Endothelial cell of umbilical vein (primary cell): ENCODE data around the gene MICALL1. TPM values are rescaled to one million over a fixed set of nuclear protein-coding genes. Genes with fewer than 3 reads are reported as not detected.

Experiments
- BruUV-seq: library from RNA; stranded (reverse); fragments of 400-500 nt; replicated peaks from 2 replicates; lab custom pipeline; 2021; lab: Mats Ljungman, UMichigan
- CTCF ChIA-PET: fragments of 300-600, 350-600 bp; sonication (Branson Sonifier 250); formaldehyde crosslinking; loops from one replicate; lab custom pipeline; 2021; ENCODE audit warnings: antibody characterized with exemption, inconsistent platforms; lab: Charles Lee
- POLR2A ChIA-PET: fragments of 300-600, 350-600 bp; sonication (Branson Sonifier 250); formaldehyde crosslinking; loops from one replicate; lab custom pipeline; 2021; ENCODE audit warnings: antibody characterized with exemption, inconsistent platforms; lab: Charles Lee
- DNase-seq: peaks from one replicate; pipeline ENCODE4 v3.0.0-alpha.2; 2011; ENCODE audit warnings: low read depth, low spot score
- FAIRE-seq: peaks from 2 replicates; lab custom pipeline; 2011; peaks lifted over from hg19 to GRCh38; lab: Jason Lieb, UNC
- H2AFZ ChIP-seq: 2 replicates; pipeline ENCODE4 v1.6.0; 2012; ENCODE audit warnings: low read depth, low read length, control low read depth, inconsistent platforms
- H3K27ac ChIP-seq: 2 replicates; pipeline ENCODE4 v1.5.1; 2011; ENCODE audit warnings: low read depth, mild to moderate bottlenecking, control low read depth, low read length, moderate library complexity; ENCODE audit not compliant: insufficient read depth
- H3K27me3 ChIP-seq, 2 experiments: 2 replicates each; pipeline versions ENCODE4 v1.6.0 to v1.6.1; 2011; ENCODE audit warnings: low read length in 2 of 2, mixed read lengths in 1 of 2; ENCODE audit not compliant: control insufficient read depth in 2 of 2, insufficient read depth in 2 of 2
- H3K36me3 ChIP-seq, 2 experiments: 2 replicates in 1 of 2; 3 replicates in 1 of 2; pipeline ENCODE4 v1.5.1; 2011; ENCODE audit warnings: low read length in 2 of 2, mild to moderate bottlenecking in 1 of 2, moderate library complexity in 1 of 2; ENCODE audit not compliant: control insufficient read depth in 2 of 2, insufficient read depth in 2 of 2; ENCODE audit errors: extremely low read depth in 1 of 2
- H3K4me1 ChIP-seq: 3 replicates; pipeline ENCODE4 v1.5.1; 2011; ENCODE audit warnings: mild to moderate bottlenecking, low read length; ENCODE audit not compliant: control insufficient read depth, insufficient read depth; ENCODE audit errors: extremely low read depth
- H3K4me2 ChIP-seq: 2 replicates; pipeline ENCODE4 v1.6.1; 2011; ENCODE audit warnings: low read length, control low read depth, mixed read lengths; ENCODE audit not compliant: insufficient read depth
- H3K4me3 ChIP-seq, 3 experiments: fragments of 200-600 bp in 1 of 3; sonication (generic), shearing (Covaris generic) in 1 of 3; replicated peaks in 1 of 3; 2 replicates each; pipeline ENCODE4 v1.5.1; 2011 to 2016; ENCODE audit warnings: control low read depth in 3 of 3, low read length in 3 of 3, mild to moderate bottlenecking in 2 of 3, inconsistent platforms in 1 of 3, low read depth in 1 of 3, moderate library complexity in 1 of 3; ENCODE audit not compliant: insufficient read depth in 1 of 3
- H3K79me2 ChIP-seq: 2 replicates; pipeline ENCODE4 v1.6.0; 2012; ENCODE audit warnings: low read length, inconsistent platforms; ENCODE audit not compliant: control insufficient read depth, insufficient read depth
- H3K9ac ChIP-seq: replicated peaks from 2 replicates; pipeline ENCODE3; 2011; ENCODE audit warnings: low read length, control low read depth; ENCODE audit not compliant: insufficient read depth; ENCODE audit errors: extremely low read depth
- H3K9me1 ChIP-seq: replicated peaks from 3 replicates; pipeline ENCODE4 v1.6.0; 2011; ENCODE audit warnings: mild to moderate bottlenecking, low read length; ENCODE audit not compliant: control insufficient read depth, insufficient read depth; ENCODE audit errors: extremely low read depth
- H3K9me3 ChIP-seq: replicated peaks from 2 replicates; pipeline ENCODE4 v1.5.1; 2012; ENCODE audit warnings: low read length, inconsistent platforms; ENCODE audit not compliant: control insufficient read depth, insufficient read depth
- H4K20me1 ChIP-seq: replicated peaks from 2 replicates; pipeline ENCODE3; 2011; ENCODE audit warnings: mild to moderate bottlenecking, low read length; ENCODE audit not compliant: control insufficient read depth, insufficient read depth; ENCODE audit errors: extremely low read depth
- CTCF ChIP-seq, 2 donors: IDR thresholded peaks; 1 replicate in 1 of 2; 2 replicates in 1 of 2; pipeline ENCODE4 v1.5.1; 2011; ENCODE audit warnings: low read length in 2 of 2, mild to moderate bottlenecking in 2 of 2, moderate library complexity in 2 of 2, control low read depth in 1 of 2, inconsistent platforms in 1 of 2, low read depth in 1 of 2; ENCODE audit not compliant: insufficient read depth in 1 of 2; ENCODE audit errors: extremely low read depth in 1 of 2
- EZH2 ChIP-seq: IDR thresholded peaks from 2 replicates; pipeline ENCODE4 v1.6.1; 2012; ENCODE audit warnings: borderline replicate concordance, low read depth, mild to moderate bottlenecking, moderate library complexity, low read length, inconsistent platforms; ENCODE audit not compliant: severe bottlenecking
- FOS ChIP-seq: IDR thresholded peaks from 2 replicates; pipeline ENCODE4 v1.6.1; 2011; ENCODE audit warnings: mild to moderate bottlenecking, low read length, moderate library complexity, borderline replicate concordance; ENCODE audit not compliant: insufficient read depth
- GATA2 ChIP-seq: IDR thresholded peaks from 2 replicates; pipeline ENCODE4 v1.7.0; 2011; ENCODE audit warnings: low read depth, mild to moderate bottlenecking, moderate library complexity, mixed read lengths, low read length; ENCODE audit not compliant: insufficient read length, insufficient read depth
- JUN ChIP-seq: IDR thresholded peaks from 2 replicates; pipeline ENCODE4 v1.6.1; 2011; ENCODE audit warnings: borderline replicate concordance, low read depth; ENCODE audit not compliant: insufficient read length, insufficient read depth
- MAX ChIP-seq: IDR thresholded peaks from 2 replicates; pipeline ENCODE4 v1.6.1; 2011; ENCODE audit not compliant: insufficient read depth, insufficient read length
- MYC ChIP-seq: IDR thresholded peaks from one replicate; pipeline ENCODE4 v1.6.1; 2011; ENCODE audit warnings: mild to moderate bottlenecking, low read depth, low read length
- POLR2A ChIP-seq: IDR thresholded peaks from 2 replicates; pipeline ENCODE4 v1.6.1; 2012; ENCODE audit warnings: low read depth, mild to moderate bottlenecking, control low read depth, low read length
- POLR2AphosphoS5 ChIP-seq: IDR thresholded peaks from 2 replicates; pipeline ENCODE4 v1.6.1; 2012; ENCODE audit warnings: low read depth, mild to moderate bottlenecking, control low read depth, low read length, moderate library complexity; ENCODE audit not compliant: insufficient read depth
- dilution Hi-C: fragments of 300-500 bp; cut with MboI; formaldehyde crosslinking; loops from one replicate; pipeline ENCODE4 v1.15.0; 2019; ENCODE audit warnings: low sequenced_read_pairs; ENCODE audit not compliant: extremely low pct_ligation_motif_present
- intact Hi-C: fragments of 100-400 bp; cut with micrococcal nuclease; formaldehyde crosslinking; loops from one replicate; pipeline ENCODE4 v1.10.0; 2022
- polyA plus RNA-seq, 4 experiments: library from polyadenylated mRNA; depleted of rRNA in 3 of 4; stranded (reverse) in 3 of 4; unstranded in 1 of 4; fragments of >200 nt; gene quantifications; 2 replicates each; pipeline versions ENCODE4 v1.2.1 to v1.2.3, GENCODE V29; 2011 to 2012; ENCODE audit warnings: missing spikeins in 1 of 4
- total RNA-seq: library from RNA; stranded (reverse); gene quantifications from 2 replicates; pipeline ENCODE4 v1.2.3, GENCODE V29; 2021

The MICALL1 gene
- total and polyA plus RNA-seq, 2 donors (not counting 3 experiments of a cell fraction or from before 2014, with no cell fraction given), result 23.9 to 66.9 TPM

- POLR2A ChIA-PET, result no interaction called here
- dilution Hi-C loops, result no loop called here
These were observed 79.0 kb downstream of the MICALL1 start for GRCh38 chr22:37985050-37985585.

More at GRCh38 chr22:37985050-37985585, 79.0 kb downstream of the MICALL1 start:
- H3K36me3 ChIP-seq, result no peaks in the 10 kb centered on the region
- H3K4me1 ChIP-seq, result no peaks in the 10 kb centered on the region
- no peaks in the 10 kb centered on the region for H3K9me1 ChIP-seq
- no peak for DNase-seq
- H3K79me2 ChIP-seq, result no peaks in the 10 kb centered on the region
- no peaks in the 10 kb centered on the region for H3K27me3 ChIP-seq
- H3K4me3 ChIP-seq, result no peak overlapping the region
- BruUV-seq, result no TSS peak
- intact Hi-C loops, result no loop called here
- no peak overlapping the region for H2AFZ ChIP-seq
- no peaks in the 10 kb centered on the region for H4K20me1 ChIP-seq
- H3K9ac ChIP-seq, result no peak overlapping the region
- H3K9me3 ChIP-seq, result no peaks in the 10 kb centered on the region
- CTCF ChIA-PET, result interaction anchor here (0.6 kb wide), 1 partner anchor 22 kb away, joined by 5 read pairs; no protein-coding TSS in a partner anchor
- no peak for FAIRE-seq
- TF ChIP-seq JUN, result no peak
- no peak for TF ChIP-seq GATA2
- TF ChIP-seq POLR2AphosphoS5, result no peak
- TF ChIP-seq MYC, result no peak
- TF ChIP-seq CTCF (IDR thresholded peaks at IDR 0.05; ENCODE audit: extremely low read depth in 1 of 2, insufficient read depth in 1 of 2, low read depth in 1 of 2, low read length in 2 of 2), result no peak
- TF ChIP-seq EZH2, result no peak
- TF ChIP-seq MAX, result no peak
- no peak for TF ChIP-seq POLR2A
- no peak for TF ChIP-seq FOS
- H3K27ac ChIP-seq, result no peak overlapping the region
- no peak overlapping the region for H3K4me2 ChIP-seq
